HepG2 (cell line): ENCODE measurements around the gene HSPB2. TPM values are rescaled to one million over a fixed set of nuclear protein-coding genes. Genes with fewer than 3 reads are reported as not detected.

Experiments used
- ATAC-seq: fragments of 200-7000 bp; cut with Tn5 transposase; 3 replicates; pipeline ENCODE4 v1.9.1; 2020; ENCODE audit warnings: mild to moderate bottlenecking, moderate library complexity
- BruUV-seq: library from RNA; stranded (reverse); fragments of 400-500 nt; replicated peaks from 2 replicates; lab custom pipeline; 2021; lab: Mats Ljungman, UMichigan
- CTCF ChIA-PET: fragments of 300-600 bp; formaldehyde crosslinking; extraction: SDS; loops from one replicate; lab custom pipeline; 2021; ENCODE audit warnings: low total read pairs, inconsistent platforms, low intra/inter-chr PET ratio; lab: Yijun Ruan, JAX
- POLR2A ChIA-PET: fragments of 350-600 bp; sonication (Branson Sonifier 250); formaldehyde crosslinking; loops from one replicate; lab custom pipeline; 2020; ENCODE audit warnings: antibody characterized with exemption, inconsistent platforms; lab: Yijun Ruan, JAX
- DNase-seq: peaks from one replicate; pipeline ENCODE4 v3.0.0-alpha.2; 2015; ENCODE audit warnings: low spot score
- FAIRE-seq: peaks from 3 replicates; lab custom pipeline; 2011; peaks lifted over from hg19 to GRCh38; lab: Jason Lieb, UNC
- H2AFZ ChIP-seq: one replicate; pipeline ENCODE4 v1.6.1; 2011; ENCODE audit warnings: low read length, inconsistent platforms
- H3K27ac ChIP-seq: fragments of 300-600 bp; 3 replicates; pipeline ENCODE4 v1.8.0; 2011; ENCODE audit warnings: mixed run types, mild to moderate bottlenecking, mixed read lengths, low read length, inconsistent platforms; ENCODE audit not compliant: insufficient read depth; ENCODE audit errors: extremely low read length
- H3K27me3 ChIP-seq, 2 experiments: fragments of 200-600 bp in 1 of 2; 2 replicates in 1 of 2; 3 replicates in 1 of 2; pipeline versions ENCODE4 v1.6.0 to v1.8.0; 2011; ENCODE audit warnings: low read length in 2 of 2, mild to moderate bottlenecking in 2 of 2, moderate library complexity in 2 of 2, inconsistent platforms in 1 of 2; ENCODE audit not compliant: insufficient read depth in 2 of 2, control insufficient read depth in 1 of 2
- H3K36me3 ChIP-seq, 2 experiments: fragments of 200-600 bp in 1 of 2; replicated peaks in 1 of 2; 2 replicates in 1 of 2; 3 replicates in 1 of 2; pipeline versions ENCODE4 v1.5.1 to v1.8.0; 2011; ENCODE audit warnings: low read length in 2 of 2, inconsistent platforms in 1 of 2; ENCODE audit not compliant: insufficient read depth in 2 of 2, control insufficient read depth in 1 of 2
- H3K4me1 ChIP-seq: 2 replicates; pipeline ENCODE4 v1.5.1; 2012; ENCODE audit warnings: low read length, inconsistent platforms; ENCODE audit not compliant: insufficient read depth
- H3K4me2 ChIP-seq: 2 replicates; pipeline ENCODE4 v1.6.0; 2011; ENCODE audit warnings: low read depth, low read length, inconsistent platforms
- H3K4me3 ChIP-seq, 3 experiments: fragments of 200-600 bp in 1 of 3; sonication (generic), shearing (Covaris generic) in 1 of 3; replicated peaks in 1 of 3; 2 replicates each; pipeline ENCODE4 v1.5.1; 2011 to 2016; ENCODE audit warnings: low read length in 3 of 3, inconsistent platforms in 2 of 3, low read depth in 2 of 3, mild to moderate bottlenecking in 2 of 3, control low read depth in 1 of 3, mixed read lengths in 1 of 3; ENCODE audit not compliant: insufficient read depth in 1 of 3
- H3K79me2 ChIP-seq: one replicate; pipeline ENCODE4 v1.6.1; 2011; ENCODE audit warnings: low read length, inconsistent platforms; ENCODE audit not compliant: insufficient read depth
- H3K9ac ChIP-seq: 2 replicates; pipeline ENCODE4 v1.6.0; 2011; ENCODE audit warnings: mild to moderate bottlenecking, low read depth, low read length, inconsistent platforms; ENCODE audit not compliant: insufficient read depth
- H3K9me3 ChIP-seq: 2 replicates; pipeline ENCODE4 v1.5.1; 2012; ENCODE audit warnings: mild to moderate bottlenecking, low read length
- H4K20me1 ChIP-seq: 2 replicates; pipeline ENCODE4 v1.6.0; 2011; ENCODE audit warnings: inconsistent platforms, mild to moderate bottlenecking, low read length, moderate library complexity; ENCODE audit not compliant: insufficient read depth
- ELF1 ChIP-seq: sonication (generic); formaldehyde crosslinking; IDR thresholded peaks from 2 replicates; pipeline ENCODE4 v1.4.0; 2020; ENCODE audit warnings: missing genetic modification reagents
- KAT8 ChIP-seq: IDR thresholded peaks from 2 replicates; pipeline ENCODE4 v1.6.1; 2016; ENCODE audit warnings: missing genetic modification reagents, missing compliant biosample characterization
- KDM2A ChIP-seq: sonication (generic); formaldehyde crosslinking; IDR thresholded peaks from 2 replicates; pipeline ENCODE4 v1.4.0; 2020; ENCODE audit warnings: low read depth, missing genetic modification reagents, borderline replicate concordance
- MIER2 ChIP-seq: IDR thresholded peaks from 2 replicates; pipeline ENCODE4 v1.6.1; 2016; ENCODE audit warnings: missing biosample characterization, missing genetic modification reagents
- POLR2A ChIP-seq, 2 experiments: IDR thresholded peaks; 2 replicates each; pipeline ENCODE4 v1.6.1; 2011; ENCODE audit warnings: low read depth in 2 of 2, low read length in 2 of 2, mild to moderate bottlenecking in 1 of 2, moderate library complexity in 1 of 2; ENCODE audit not compliant: insufficient read depth in 1 of 2
- SIN3A ChIP-seq: IDR thresholded peaks from 2 replicates; pipeline ENCODE4 v1.6.1; 2011; ENCODE audit warnings: low read depth, mild to moderate bottlenecking, control low read depth, low read length, borderline replicate concordance
- SMARCE1 ChIP-seq: fragments of 450-650 bp; IDR thresholded peaks from 2 replicates; pipeline ENCODE4 v1.6.1; 2017; ENCODE audit warnings: borderline replicate concordance
- STAT5B ChIP-seq: sonication (generic); formaldehyde crosslinking; IDR thresholded peaks from 2 replicates; pipeline ENCODE4 v1.4.0; 2020; ENCODE audit warnings: missing genetic modification reagents
- XRCC5 ChIP-seq: fragments of 200-400 bp; formaldehyde crosslinking; optimal IDR thresholded peaks from 2 replicates; pipeline ENCODE3; 2017; ENCODE audit warnings: mild to moderate bottlenecking, low read length
- ZBTB21 ChIP-seq: sonication (generic); formaldehyde crosslinking; IDR thresholded peaks from 2 replicates; pipeline ENCODE4 v1.4.0; 2020; ENCODE audit warnings: missing genetic modification reagents
- ZNF766 ChIP-seq: sonication (generic); formaldehyde crosslinking; IDR thresholded peaks from 2 replicates; pipeline ENCODE4 v1.5.0; 2020; ENCODE audit warnings: missing genetic modification reagents, borderline replicate concordance
- WGBS: methylation state at CpG from one replicate; pipeline ENCODE4 v1.1.6; 2017; ENCODE audit warnings: low lambda C conversion rate; 5-methylcytosine and 5-hydroxymethylcytosine counted together
- in situ Hi-C: cut with HindIII; loops from 2 replicates; pipeline ENCODE4 v1.10.0; 2017; ENCODE audit warnings: low pct_unique_long_range_greater_than_20kb; ENCODE audit not compliant: extremely low pct_ligation_motif_present
- intact Hi-C: fragments of 100-400 bp; cut with micrococcal nuclease; formaldehyde crosslinking; loops from one replicate; pipeline ENCODE4 v1.10.0; 2022; ENCODE audit not compliant: unreplicated experiment
- polyA plus RNA-seq, 8 experiments: library from polyadenylated mRNA; depleted of rRNA in 3 of 8; stranded (reverse) in 7 of 8; unstranded in 1 of 8; fragments of >200 nt; fragmentation: Illumina TruSeq in 4 of 8; extraction: Trizol in 4 of 8; gene quantifications; 2 replicates each; pipeline versions ENCODE4 v1.2.1 to v1.2.3, GENCODE V29; 2011 to 2016; ENCODE audit warnings: low read depth in 4 of 8, missing spikeins in 1 of 8, mixed read lengths in 1 of 8; ENCODE audit not compliant: insufficient read depth in 1 of 8
- total RNA-seq, 5 experiments: library from RNA; depleted of rRNA; stranded (reverse); fragments of >200 nt; fragmentation: Illumina TruSeq; extraction: Trizol; gene quantifications; 2 replicates each; pipeline ENCODE4 v1.2.3, GENCODE V29; 2016; ENCODE audit warnings: low read depth in 1 of 5
- TF ChIP-seq, protein P1 (sequence below): sonication (generic); formaldehyde crosslinking; IDR thresholded peaks from 2 replicates; pipeline ENCODE4 v1.5.0; 2020; ENCODE audit warnings: missing genetic modification reagents, mild to moderate bottlenecking, borderline replicate concordance

HSPB2 gene
- total and polyA plus RNA-seq, 2 of the 13 experiments (the other 11 are each of a cell fraction or from before 2014, with no cell fraction given), result 0.04 TPM; not detected in 1

DNA sequence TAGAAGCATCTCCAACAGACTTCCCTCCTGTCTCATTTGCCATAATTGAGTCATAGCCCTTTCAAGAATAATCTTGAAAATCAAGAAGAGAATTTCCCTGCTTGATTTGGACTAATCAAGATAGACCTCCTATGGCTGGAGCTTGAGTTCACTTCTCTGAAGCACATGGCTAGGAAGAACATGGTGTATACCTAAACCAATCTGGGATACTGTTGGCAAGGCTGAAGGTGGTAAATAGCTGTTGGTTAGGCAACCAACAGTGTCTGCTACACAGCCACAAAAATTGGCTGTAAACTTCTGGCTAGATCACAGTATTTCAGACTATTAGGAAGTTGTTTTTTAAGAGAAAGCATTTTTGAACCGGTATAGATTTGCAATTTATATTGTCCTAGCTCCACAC, 5.9 kb upstream of the HSPB2 start:
- H3K4me2 ChIP-seq, result no peak overlapping the region
- no peaks in the 10 kb centered on the region for H3K79me2 ChIP-seq
- TF ChIP-seq ZNF766 (no peak), KAT8 (CRISPR knock-in tag) (no peak), STAT5B (CRISPR knock-in tag) (no peak), SIN3A (no peak), XRCC5 (no peak)
- ATAC-seq, result no peak
- H3K36me3 ChIP-seq, result no peaks in the 10 kb centered on the region
- no peak overlapping the region for H3K9ac ChIP-seq
- no peak overlapping the region for H2AFZ ChIP-seq
- no peak overlapping the region for H3K4me3 ChIP-seq
- FAIRE-seq, result no peak
- DNase-seq, result no peak
- intact Hi-C loops, result no loop called here
- no TSS peak for BruUV-seq
- in situ Hi-C loops, result no loop called here
- H3K9me3 ChIP-seq, result no peaks in the 10 kb centered on the region
- no peaks in the 10 kb centered on the region; a peak in 1 of 5 replicates for H3K27me3 ChIP-seq
- no peaks in the 10 kb centered on the region for H4K20me1 ChIP-seq
- ChIA-PET POLR2A (no interaction called here), CTCF (no interaction called here)
- H3K4me1 ChIP-seq, result peaks cover 11% of the 10 kb centered on the region
- WGBS, result 6% methylated on average over 1 of the region's 1 CpG
- no peak overlapping the region for H3K27ac ChIP-seq

GRCh38 chr11:111908639-111909305, 3.8 kb upstream of the HSPB2 start:
- no peak for ATAC-seq
- Histone ChIP-seq H3K79me2 (no peaks in the 10 kb centered on the region), H2AFZ (no peak overlapping the region), H3K9me3 (no peaks in the 10 kb centered on the region), H3K9ac (no peak overlapping the region), H4K20me1 (no peaks in the 10 kb centered on the region), H3K4me2 (no peak overlapping the region), H3K27ac (no peak overlapping the region), H3K4me3 (no peak overlapping the region), H3K27me3 (no peaks in the 10 kb centered on the region; a peak in 1 of 5 replicates), H3K4me1 (peaks cover 29% of the 10 kb centered on the region), H3K36me3 (no peaks in the 10 kb centered on the region)
- CTCF ChIA-PET, result no interaction called here
- no peak for DNase-seq
- 63% methylated on average over 5 of the region's 5 CpGs for WGBS
- intact Hi-C loops (no loop called here), in situ Hi-C loops (no loop called here)
- no TSS peak for BruUV-seq
- TF ChIP-seq, protein P1, sequence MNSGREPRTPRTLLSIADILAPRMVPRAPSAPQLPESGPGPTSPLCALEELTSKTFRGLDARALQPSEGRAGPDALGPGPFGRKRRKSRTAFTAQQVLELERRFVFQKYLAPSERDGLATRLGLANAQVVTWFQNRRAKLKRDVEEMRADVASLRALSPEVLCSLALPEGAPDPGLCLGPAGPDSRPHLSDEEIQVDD (CRISPR knock-in tag), result no peak
- TF ChIP-seq KDM2A (CRISPR knock-in tag) (no peak), ZBTB21 (CRISPR knock-in tag) (no peak), POLR2A (IDR thresholded peaks at IDR 0.05; ENCODE audit: insufficient read depth in 1 of 2, low read depth in 2 of 2, low read length in 2 of 2) (no peak), MIER2 (CRISPR knock-in tag) (no peak), ELF1 (no peak), SMARCE1 (no peak)
- FAIRE-seq, result no peak
- POLR2A ChIA-PET, result no interaction called here
